SJCRH30 (cell line): ENCODE measurements around the gene PARD6G. TPM values are rescaled to one million over a fixed set of nuclear protein-coding genes. Genes with fewer than 3 reads are reported as not detected.

Experiments used
- DNase-seq, 2 experiments: peaks; one replicate each; pipeline ENCODE4 v3.0.0-alpha.2; 2015 to 2020
- H3K27ac ChIP-seq: fragments of 250-450 bp; sonication (Bioruptor Pico); 2 replicates; pipeline ENCODE4 v1.5.1; 2020; ENCODE audit warnings: mild to moderate bottlenecking, moderate library complexity
- H3K27me3 ChIP-seq: fragments of 250-450 bp; sonication (Bioruptor Pico); 2 replicates; pipeline ENCODE4 v1.5.1; 2020; ENCODE audit warnings: mild to moderate bottlenecking, moderate library complexity
- H3K36me3 ChIP-seq: fragments of 250-450 bp; sonication (Bioruptor Pico); 2 replicates; pipeline ENCODE4 v1.5.1; 2020; ENCODE audit warnings: mild to moderate bottlenecking, moderate library complexity
- H3K4me1 ChIP-seq: fragments of 250-450 bp; sonication (Bioruptor Pico); 2 replicates; pipeline ENCODE4 v1.5.1; 2020; ENCODE audit warnings: mild to moderate bottlenecking, moderate library complexity
- H3K4me3 ChIP-seq: fragments of 250-450 bp; sonication (Bioruptor Pico); 2 replicates; pipeline ENCODE4 v1.5.1; 2020; ENCODE audit warnings: mild to moderate bottlenecking, moderate library complexity
- H3K9me3 ChIP-seq: fragments of 250-450 bp; sonication (Bioruptor Pico); replicated peaks from 2 replicates; pipeline ENCODE4 v1.5.1; 2020; ENCODE audit warnings: mild to moderate bottlenecking, moderate library complexity
- total RNA-seq: library from RNA; depleted of rRNA; stranded (reverse); fragments of >200 nt; shearing (Covaris generic); gene quantifications from 2 replicates; pipeline ENCODE4 v1.2.3, GENCODE V29; 2014

The PARD6G gene
- total RNA-seq, 1 experiment from 2014 or later, result 8.2 TPM

DNA sequence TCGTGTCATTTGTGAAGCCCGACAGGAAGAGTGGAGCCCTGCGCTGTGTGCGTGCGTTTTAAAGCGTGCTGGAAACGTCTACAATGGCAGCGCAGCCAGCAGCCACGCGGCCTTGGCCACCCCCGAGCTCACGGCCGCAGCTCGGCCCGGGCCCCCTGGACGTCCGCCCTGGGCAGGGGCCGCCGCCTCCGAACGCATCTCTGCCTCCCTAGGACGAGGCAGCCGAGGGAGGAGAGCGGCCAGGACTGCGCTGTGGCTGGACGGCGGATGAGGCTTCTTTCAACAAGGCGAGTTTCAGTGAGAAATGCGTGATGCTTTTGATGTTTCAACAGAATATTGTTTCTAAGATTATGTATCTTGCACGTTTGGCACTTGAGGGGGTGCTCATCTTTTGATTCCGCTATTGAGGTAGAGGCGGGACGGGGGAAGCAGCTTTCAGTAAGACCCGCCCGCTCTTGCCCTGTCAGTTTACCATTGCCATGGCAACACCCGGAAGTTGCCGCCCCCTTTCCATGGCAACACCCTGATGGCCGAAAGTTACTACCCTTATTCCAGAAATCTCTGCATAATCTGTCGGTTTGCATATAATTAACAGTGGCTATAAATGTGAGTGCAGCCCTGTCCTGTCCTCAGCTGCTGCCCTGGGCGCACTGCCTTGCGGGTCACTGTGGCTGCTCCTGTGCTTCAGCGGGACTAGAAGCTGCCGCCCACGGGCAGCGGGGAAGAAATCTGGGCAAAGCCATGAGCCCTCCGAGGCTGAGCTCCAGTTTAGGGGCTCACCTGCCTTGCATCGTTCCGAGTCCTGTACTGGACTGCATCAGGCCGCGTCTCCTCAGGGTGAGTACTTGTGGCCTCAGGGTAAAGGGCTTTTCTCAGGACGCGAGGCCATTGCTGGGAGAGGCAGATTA, 99.6 kb downstream of the PARD6G start:
- Histone ChIP-seq H3K9me3 (no peaks in the 10 kb centered on the region), H3K4me1 (no peaks in the 10 kb centered on the region), H3K27me3 (no peaks in the 10 kb centered on the region), H3K4me3 (no peak overlapping the region), H3K36me3 (no peaks in the 10 kb centered on the region), H3K27ac (no peak overlapping the region)
- no peak for DNase-seq

- H3K36me3 ChIP-seq, result no peaks in the 10 kb centered on the region
- no peaks in the 10 kb centered on the region for H3K4me1 ChIP-seq
- DNase-seq, result no peak
- no peaks in the 10 kb centered on the region for H3K27me3 ChIP-seq
- H3K4me3 ChIP-seq, result no peak overlapping the region
- no peaks in the 10 kb centered on the region for H3K9me3 ChIP-seq
- H3K27ac ChIP-seq, result no peak overlapping the region
Measured at GRCh38 chr18:80147037-80147417, 100.3 kb downstream of the PARD6G start.

- H3K27ac ChIP-seq, result no peak overlapping the region
- no peaks in the 10 kb centered on the region for H3K27me3 ChIP-seq
- no peak for DNase-seq
- H3K9me3 ChIP-seq, result no peaks in the 10 kb centered on the region
- no peaks in the 10 kb centered on the region for H3K4me1 ChIP-seq
- H3K36me3 ChIP-seq, result no peaks in the 10 kb centered on the region
- H3K4me3 ChIP-seq, result no peak overlapping the region
Measured at GRCh38 chr18:80145196-80145804, 102.0 kb downstream of the PARD6G start.

DNA sequence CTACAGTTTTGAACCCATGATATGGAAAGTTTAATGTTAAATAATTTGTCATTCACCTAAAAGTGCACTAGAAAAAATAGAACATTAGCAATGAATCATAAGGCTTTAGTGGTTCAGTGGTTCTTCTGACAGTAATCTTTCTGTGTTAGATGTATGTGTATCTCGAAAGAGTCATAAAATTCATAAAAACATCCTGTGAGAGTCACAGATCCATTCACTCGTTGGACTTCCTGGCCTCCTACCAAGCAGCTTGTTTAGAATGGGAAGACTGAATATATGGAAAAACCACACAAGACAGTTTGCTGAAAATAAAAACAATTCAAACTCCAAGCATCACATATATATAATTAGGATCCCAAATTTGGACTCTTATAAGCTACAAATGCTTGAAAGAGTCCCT, 103.4 kb downstream of the PARD6G start:
- Histone ChIP-seq H3K9me3 (no peaks in the 10 kb centered on the region), H3K27me3 (no peaks in the 10 kb centered on the region), H3K27ac (no peak overlapping the region), H3K36me3 (peaks cover 6% of the 10 kb centered on the region; the same call in 1 of the 2 replicates), H3K4me3 (no peak overlapping the region), H3K4me1 (no peaks in the 10 kb centered on the region)
- DNase-seq, result no peak

DNA sequence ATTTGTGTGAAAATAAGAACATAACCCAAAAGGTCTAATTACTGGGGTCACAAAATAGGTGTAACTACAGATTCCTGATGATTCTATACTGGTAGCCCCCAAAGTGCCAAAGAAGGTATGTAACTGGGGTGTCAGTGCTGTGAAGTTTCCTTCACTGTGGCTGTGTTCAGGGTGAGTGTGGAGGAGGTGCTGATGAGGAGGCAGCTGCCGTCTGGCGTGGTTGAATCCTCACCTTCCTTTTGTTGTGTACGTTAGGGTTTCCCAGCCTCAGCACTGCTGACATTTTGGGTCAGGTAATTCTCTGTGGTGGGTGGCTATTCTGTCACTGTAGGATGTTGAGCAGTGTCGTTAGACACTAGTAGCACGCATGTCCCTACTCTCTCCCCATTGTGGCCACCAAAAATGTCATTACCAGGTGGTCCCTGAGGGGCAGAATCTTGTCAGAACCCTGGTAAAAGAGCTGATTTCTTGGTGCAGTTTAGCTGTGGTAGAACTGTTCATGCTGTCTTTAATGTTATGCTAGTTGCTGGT, 106.8 kb downstream of the PARD6G start:
- Histone ChIP-seq H3K27me3 (no peaks in the 10 kb centered on the region), H3K4me3 (no peak overlapping the region), H3K4me1 (no peaks in the 10 kb centered on the region), H3K27ac (no peak overlapping the region), H3K36me3 (peaks cover 29% of the 10 kb centered on the region), H3K9me3 (no peaks in the 10 kb centered on the region)
- DNase-seq, result no peak

DNA sequence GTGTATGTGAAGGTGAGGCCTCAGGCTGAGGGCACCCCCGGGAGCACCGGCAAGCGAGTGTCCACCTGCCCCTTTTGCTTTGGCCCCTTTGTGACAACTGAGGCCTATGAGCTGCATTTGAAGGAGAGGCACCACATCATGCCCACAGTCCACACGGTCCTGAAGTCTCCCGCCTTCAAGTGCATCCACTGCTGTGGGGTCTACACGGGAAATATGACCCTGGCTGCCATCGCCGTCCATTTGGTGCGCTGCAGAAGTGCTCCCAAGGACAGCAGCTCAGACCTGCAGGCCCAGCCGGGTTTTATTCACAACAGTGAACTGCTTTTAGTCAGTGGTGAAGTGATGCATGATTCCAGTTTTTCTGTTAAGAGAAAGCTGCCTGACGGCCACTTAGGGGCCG, 109.3 kb downstream of the PARD6G start:
- H3K9me3 ChIP-seq, result no peaks in the 10 kb centered on the region
- H3K27me3 ChIP-seq, result no peaks in the 10 kb centered on the region
- H3K4me3 ChIP-seq, result no peak overlapping the region
- H3K27ac ChIP-seq, result no peak overlapping the region
- H3K4me1 ChIP-seq, result no peaks in the 10 kb centered on the region
- H3K36me3 ChIP-seq, result peaks cover 47% of the 10 kb centered on the region
- no peak for DNase-seq

DNA sequence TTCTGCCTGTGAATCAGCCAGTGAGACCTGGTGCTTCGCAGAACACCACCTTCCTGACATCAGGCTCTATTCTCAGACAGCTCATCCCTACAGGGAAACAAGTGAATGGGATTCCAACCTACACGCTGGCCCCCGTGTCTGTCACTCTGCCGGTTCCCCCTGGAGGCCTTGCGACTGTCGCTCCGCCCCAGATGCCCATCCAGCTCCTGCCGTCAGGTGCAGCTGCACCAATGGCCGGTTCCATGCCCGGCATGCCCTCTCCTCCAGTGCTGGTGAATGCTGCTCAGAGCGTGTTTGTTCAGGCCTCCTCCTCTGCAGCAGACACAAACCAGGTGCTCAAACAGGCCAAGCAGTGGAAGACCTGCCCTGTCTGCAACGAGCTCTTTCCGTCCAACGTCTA, 110.2 kb downstream of the PARD6G start:
- Histone ChIP-seq H3K9me3 (no peaks in the 10 kb centered on the region), H3K36me3 (peaks cover 48% of the 10 kb centered on the region), H3K27me3 (no peaks in the 10 kb centered on the region), H3K4me1 (no peaks in the 10 kb centered on the region), H3K4me3 (no peak overlapping the region), H3K27ac (no peak overlapping the region)
- DNase-seq, result no peak

DNA sequence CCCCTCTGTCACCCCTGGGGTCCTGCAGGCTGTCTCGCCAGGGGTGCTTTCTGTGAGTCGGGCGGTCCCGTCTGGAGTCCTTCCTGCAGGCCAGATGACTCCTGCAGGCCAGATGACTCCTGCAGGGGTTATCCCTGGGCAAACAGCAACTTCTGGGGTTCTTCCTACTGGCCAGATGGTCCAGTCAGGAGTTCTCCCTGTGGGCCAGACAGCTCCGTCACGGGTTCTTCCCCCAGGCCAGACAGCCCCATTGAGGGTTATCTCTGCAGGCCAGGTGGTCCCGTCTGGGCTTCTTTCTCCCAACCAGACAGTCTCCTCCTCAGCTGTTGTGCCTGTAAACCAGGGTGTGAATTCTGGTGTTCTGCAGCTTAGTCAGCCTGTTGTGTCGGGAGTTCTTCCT, 110.6 kb downstream of the PARD6G start:
- no peaks in the 10 kb centered on the region for H3K4me1 ChIP-seq
- no peak for DNase-seq
- H3K27me3 ChIP-seq, result no peaks in the 10 kb centered on the region
- H3K4me3 ChIP-seq, result no peak overlapping the region
- peaks cover 48% of the 10 kb centered on the region for H3K36me3 ChIP-seq
- H3K27ac ChIP-seq, result 0 out of 2 replicates have a peak overlapping the region, but pooled peaks have one; percentile 9
- H3K9me3 ChIP-seq, result no peaks in the 10 kb centered on the region

DNA sequence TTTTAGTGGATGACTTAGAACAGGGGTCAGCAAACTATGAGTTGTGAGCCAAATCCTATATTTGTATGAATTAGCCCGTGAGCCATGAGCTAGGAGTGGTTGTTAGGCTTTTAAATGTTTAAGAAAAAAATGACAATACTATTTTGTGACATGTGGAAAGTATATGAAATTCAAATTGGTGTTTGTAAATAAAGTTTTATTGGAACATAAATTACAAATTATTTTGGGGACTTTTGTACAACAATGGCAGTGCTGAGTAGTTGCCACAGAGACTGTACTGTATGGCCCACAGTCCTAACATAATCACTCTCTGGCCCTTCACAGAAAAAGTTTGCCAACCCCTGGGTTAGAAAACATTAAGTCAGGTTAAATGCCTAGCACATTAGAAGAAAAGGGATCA, 112.2 kb downstream of the PARD6G start:
- Histone ChIP-seq H3K4me1 (no peaks in the 10 kb centered on the region), H3K27me3 (no peaks in the 10 kb centered on the region), H3K4me3 (no peak overlapping the region), H3K27ac (no peak overlapping the region), H3K9me3 (no peaks in the 10 kb centered on the region), H3K36me3 (peaks cover 48% of the 10 kb centered on the region)
- no peak for DNase-seq

- DNase-seq, result no peak
- Histone ChIP-seq H3K9me3 (no peaks in the 10 kb centered on the region), H3K27me3 (no peaks in the 10 kb centered on the region), H3K4me3 (no peak overlapping the region), H3K27ac (no peak overlapping the region), H3K4me1 (no peaks in the 10 kb centered on the region), H3K36me3 (peaks cover 39% of the 10 kb centered on the region)
Measured at GRCh38 chr18:80133124-80133523, 114.2 kb downstream of the PARD6G start.

DNA sequence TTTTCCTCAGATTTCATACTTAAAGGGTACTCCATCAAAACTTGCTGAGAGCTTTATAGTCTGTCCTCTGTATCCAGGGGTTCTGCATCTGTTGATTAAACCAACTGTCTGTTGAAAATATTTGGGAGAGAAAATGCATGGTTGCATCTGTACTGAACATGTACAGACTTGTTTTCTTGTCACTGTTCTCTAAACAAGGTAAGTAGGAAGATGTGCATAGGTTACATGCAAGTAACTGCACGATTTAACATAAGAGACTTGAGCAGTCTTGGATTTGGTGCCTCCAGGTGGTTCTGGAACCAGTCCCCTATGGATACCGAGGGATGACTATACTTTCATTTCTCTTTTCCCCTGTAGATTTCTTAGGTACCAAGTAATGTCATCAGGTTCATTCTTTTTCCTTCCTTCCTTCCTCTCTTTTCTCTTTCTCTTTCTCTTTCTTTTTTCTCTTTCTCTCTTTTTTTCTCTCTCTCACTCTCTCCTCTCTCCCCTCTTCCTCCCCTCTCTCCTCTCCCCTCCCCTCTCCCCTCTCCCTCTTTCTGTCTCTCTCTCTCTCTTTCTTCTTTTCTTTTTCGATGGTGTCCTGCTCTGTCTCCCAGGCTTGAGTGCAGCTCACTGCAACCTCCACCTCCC, 115.0 kb downstream of the PARD6G start:
- H3K4me3 ChIP-seq, result no peak overlapping the region
- no peaks in the 10 kb centered on the region for H3K4me1 ChIP-seq
- no peaks in the 10 kb centered on the region for H3K27me3 ChIP-seq
- no peak for DNase-seq
- H3K27ac ChIP-seq, result no peak overlapping the region
- peaks cover 34% of the 10 kb centered on the region for H3K36me3 ChIP-seq
- no peaks in the 10 kb centered on the region for H3K9me3 ChIP-seq

DNA sequence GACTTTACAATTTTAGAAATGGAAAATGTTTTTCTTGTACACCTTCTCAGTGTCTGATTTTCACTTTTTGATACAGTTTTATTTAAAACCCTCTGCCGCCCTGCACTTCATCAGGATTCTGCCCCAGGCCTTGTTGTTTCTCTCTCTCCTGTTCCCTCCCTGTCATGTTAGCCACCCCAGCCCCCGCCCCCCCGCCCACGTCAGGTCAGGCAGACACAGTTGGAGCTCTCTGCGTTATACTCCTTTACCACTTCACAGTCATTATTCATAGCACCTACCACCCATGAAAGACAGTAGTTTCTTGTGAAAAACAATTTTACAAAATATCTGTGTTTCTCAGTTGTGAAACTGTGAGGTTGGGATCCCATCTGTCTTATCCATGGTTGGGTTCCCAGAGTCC, 116.8 kb downstream of the PARD6G start:
- H3K4me3 ChIP-seq, result no peak overlapping the region
- no peak overlapping the region for H3K27ac ChIP-seq
- H3K36me3 ChIP-seq, result peaks cover 26% of the 10 kb centered on the region; the same call in 1 of the 2 replicates
- no peak for DNase-seq
- no peaks in the 10 kb centered on the region for H3K27me3 ChIP-seq
- H3K9me3 ChIP-seq, result no peaks in the 10 kb centered on the region
- H3K4me1 ChIP-seq, result no peaks in the 10 kb centered on the region

GRCh38 chr18:80129672-80130367, 117.5 kb downstream of the PARD6G start:
- no peaks in the 10 kb centered on the region for H3K27me3 ChIP-seq
- no peak overlapping the region for H3K27ac ChIP-seq
- peaks cover 19% of the 10 kb centered on the region; the same call in 1 of the 2 replicates for H3K36me3 ChIP-seq
- no peaks in the 10 kb centered on the region for H3K9me3 ChIP-seq
- DNase-seq, result no peak
- no peak overlapping the region for H3K4me3 ChIP-seq
- H3K4me1 ChIP-seq, result no peaks in the 10 kb centered on the region

DNA sequence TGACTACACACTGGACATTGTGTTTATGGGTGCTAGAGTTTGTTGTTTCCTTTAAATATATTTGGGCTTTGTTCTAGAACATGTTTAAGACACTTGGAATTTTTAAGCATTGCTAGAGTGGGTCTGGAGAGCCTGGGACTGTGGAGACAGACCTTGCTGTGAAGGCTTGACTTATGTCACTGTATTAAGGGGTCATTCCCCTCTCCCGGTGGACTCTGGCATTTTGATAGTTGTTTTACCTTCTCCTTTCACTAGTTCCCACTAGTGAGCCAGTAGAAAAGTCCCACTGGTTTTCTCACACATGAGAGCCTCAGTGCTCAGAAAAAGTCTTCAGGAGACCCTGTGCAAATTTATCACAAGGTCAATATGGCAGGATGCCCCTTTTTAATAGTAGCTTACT, 119.7 kb downstream of the PARD6G start:
- Histone ChIP-seq H3K36me3 (peaks cover 6% of the 10 kb centered on the region; the same call in 1 of the 2 replicates), H3K27ac (no peak overlapping the region), H3K27me3 (no peaks in the 10 kb centered on the region), H3K9me3 (no peaks in the 10 kb centered on the region), H3K4me1 (no peaks in the 10 kb centered on the region), H3K4me3 (no peak overlapping the region)
- DNase-seq, result no peak
